ENCODE results near the gene MMP15.
"Not testable (repeated sequence)": the region's sequence is repeated elsewhere in the genome, so short reads cannot be mapped to it uniquely, and the experiment has no call there.

Gene MMP15

GRCh38 chr16:58074657-58075056 lies 49.1 kb downstream of the MMP15 start:
- H3K4me3 ChIP-seq (ENCODE audit: low read depth, low read length), result no peak overlapping the region
- TF ChIP-seq CTCF (IDR thresholded peaks at IDR 0.05; ENCODE audit: low read depth, low read length), result no peak

GRCh38 chr16:58076514-58076913 lies 51.0 kb downstream of the MMP15 start:
- no peak for TF ChIP-seq CTCF (IDR thresholded peaks at IDR 0.05; ENCODE audit: low read depth, low read length)
- H3K4me3 ChIP-seq (ENCODE audit: low read depth, low read length), result no peak overlapping the region

DNA sequence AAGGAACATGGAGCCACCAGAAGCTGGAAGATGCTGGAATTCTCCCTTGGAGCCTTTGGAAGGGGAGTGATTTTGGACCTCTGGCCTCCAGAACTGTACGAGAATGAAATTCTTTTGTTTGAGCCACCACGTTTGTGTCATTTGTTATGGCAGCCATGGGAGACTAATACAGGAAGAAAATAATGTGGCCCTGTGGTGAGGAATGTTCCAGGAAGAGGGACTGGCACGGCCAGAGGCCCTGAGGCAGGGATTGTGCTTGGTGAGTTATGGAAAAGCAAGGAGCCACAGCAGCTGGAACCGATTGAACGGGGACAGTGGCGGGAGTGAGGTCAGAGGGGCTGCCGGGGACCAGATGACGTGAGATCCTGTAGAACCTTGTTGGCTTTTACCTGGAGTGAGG lies 52.2 kb downstream of the MMP15 start:
- TF ChIP-seq CTCF (IDR thresholded peaks at IDR 0.05; ENCODE audit: low read depth, low read length), result no peak
- no peak overlapping the region for H3K4me3 ChIP-seq (ENCODE audit: low read depth, low read length)

DNA sequence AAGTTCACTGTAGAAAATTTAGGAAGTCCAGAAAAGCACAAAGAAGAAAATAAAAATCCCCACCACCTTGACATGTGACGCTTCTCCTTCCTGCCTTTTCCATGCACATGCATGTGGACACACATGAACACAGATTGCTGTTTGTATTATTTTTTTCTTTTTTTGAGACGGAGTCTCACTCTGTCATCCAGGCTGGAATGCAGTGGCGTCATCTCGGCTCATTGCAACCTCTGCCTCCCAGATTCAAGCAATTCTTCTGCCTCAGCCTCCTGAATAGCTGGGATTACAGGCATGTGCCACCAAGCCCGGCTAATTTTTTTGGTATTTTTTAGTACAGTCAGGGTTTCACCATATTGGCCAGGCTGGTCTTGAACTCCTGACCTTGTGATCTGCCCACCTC lies 55.1 kb downstream of the MMP15 start:
- not testable (repeated sequence) for H3K4me3 ChIP-seq (ENCODE audit: low read depth, low read length)

DNA sequence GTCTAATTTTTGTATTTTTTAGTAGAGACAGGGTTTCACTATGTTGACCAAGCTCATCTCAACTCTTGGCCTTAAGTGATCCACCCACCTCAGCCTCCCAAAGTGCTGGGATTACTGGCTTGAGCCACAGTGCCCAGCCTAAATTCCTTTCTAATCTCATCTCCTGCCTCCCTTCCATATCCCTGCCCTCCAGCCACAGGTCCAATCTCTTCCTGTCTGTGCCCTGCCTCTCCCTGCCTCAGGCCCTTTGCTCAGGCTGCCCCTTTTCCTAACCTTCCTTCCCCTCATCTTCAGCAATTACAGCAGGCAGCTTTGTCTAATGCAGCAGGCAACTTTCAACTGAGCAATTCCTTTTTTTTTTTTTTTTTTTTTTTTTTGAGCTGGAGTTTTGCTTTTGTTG lies 56.8 kb downstream of the MMP15 start:
- TF ChIP-seq CTCF (IDR thresholded peaks at IDR 0.05; ENCODE audit: low read depth, low read length), result no peak

DNA sequence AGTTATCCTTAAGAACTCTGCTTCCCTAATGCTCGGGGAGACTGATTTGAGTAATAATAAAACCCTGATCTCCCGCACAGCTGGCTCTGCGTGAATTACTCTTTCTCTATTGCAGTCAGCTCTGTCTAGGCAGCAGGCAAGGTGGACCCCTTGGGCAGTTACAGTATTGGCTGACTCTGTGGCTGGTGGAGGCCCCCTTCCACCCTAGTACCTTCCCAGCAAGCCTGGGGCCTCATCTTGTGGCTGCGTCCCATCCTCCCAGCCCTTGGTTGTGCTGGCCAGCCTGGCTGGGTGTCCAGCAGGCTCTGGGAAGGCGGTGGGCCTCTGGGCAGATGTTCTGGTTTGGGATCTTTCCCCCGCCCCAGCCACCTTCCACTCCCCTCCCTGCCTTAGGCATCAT lies 59.1 kb downstream of the MMP15 start:
- H3K4me3 ChIP-seq (ENCODE audit: low read depth, low read length), result no peak overlapping the region
- no peak for TF ChIP-seq CTCF (IDR thresholded peaks at IDR 0.05; ENCODE audit: low read depth, low read length)

More for the DNA sequence above, 56.8 kb downstream of the MMP15 start:
- no peak overlapping the region for H3K4me3 ChIP-seq (ENCODE audit: low read depth, low read length)

- TF ChIP-seq CTCF (IDR thresholded peaks at IDR 0.05; ENCODE audit: low read depth, low read length), result no peak
- H3K4me3 ChIP-seq (ENCODE audit: low read depth, low read length), result no peak overlapping the region
These were observed 59.6 kb downstream of the MMP15 start for GRCh38 chr16:58085171-58085570.

DNA sequence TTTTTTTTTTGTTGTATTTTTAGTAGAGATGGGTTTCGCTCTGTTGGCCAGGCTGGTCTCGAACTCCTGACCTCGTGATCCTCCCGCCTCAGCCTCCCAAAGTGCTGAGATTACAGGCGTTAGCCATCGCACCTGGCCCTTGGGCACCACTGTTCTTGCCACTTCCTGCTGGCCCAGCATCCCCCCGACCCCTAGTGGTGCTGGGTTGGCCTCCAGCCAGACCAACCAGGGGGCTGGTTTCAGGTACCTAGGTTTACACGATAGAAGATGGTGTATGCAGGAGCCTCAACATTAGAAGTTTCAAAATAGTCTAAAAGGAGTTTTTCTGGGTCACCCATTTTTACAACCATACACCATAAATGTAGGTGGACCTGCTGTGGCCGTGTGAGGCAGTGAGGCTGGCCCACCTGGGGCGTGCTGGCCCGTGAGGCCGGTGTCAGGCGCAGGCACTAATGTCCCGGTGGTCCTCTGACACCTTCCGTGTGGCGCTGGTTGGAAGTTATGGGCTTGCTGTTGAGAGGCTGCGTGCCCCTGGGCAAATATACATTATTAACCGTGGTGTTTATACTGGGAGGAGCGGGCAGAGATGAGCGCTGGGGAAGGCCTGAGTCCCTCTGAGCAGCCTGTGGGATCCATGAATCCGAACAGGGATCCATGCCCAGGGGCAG lies 60.2 kb downstream of the MMP15 start:
- no peak for TF ChIP-seq CTCF (IDR thresholded peaks at IDR 0.05; ENCODE audit: low read depth, low read length)
- H3K4me3 ChIP-seq (ENCODE audit: low read depth, low read length), result no peak overlapping the region

Measured in WI38 (cell line).